HG02970 (cell line): Measurements from ENCODE around the gene PPP1CA.

ENCODE experiments used
- ATAC-seq: cut with Tn5 transposase; IDR thresholded peaks from one replicate; pipeline ENCODE4 v1.9.1; 2021; ENCODE audit warnings: mild to moderate bottlenecking, moderate library complexity, moderate number of reproducible peaks; ENCODE audit not compliant: unreplicated experiment, low FRiP score

The PPP1CA gene

DNA sequence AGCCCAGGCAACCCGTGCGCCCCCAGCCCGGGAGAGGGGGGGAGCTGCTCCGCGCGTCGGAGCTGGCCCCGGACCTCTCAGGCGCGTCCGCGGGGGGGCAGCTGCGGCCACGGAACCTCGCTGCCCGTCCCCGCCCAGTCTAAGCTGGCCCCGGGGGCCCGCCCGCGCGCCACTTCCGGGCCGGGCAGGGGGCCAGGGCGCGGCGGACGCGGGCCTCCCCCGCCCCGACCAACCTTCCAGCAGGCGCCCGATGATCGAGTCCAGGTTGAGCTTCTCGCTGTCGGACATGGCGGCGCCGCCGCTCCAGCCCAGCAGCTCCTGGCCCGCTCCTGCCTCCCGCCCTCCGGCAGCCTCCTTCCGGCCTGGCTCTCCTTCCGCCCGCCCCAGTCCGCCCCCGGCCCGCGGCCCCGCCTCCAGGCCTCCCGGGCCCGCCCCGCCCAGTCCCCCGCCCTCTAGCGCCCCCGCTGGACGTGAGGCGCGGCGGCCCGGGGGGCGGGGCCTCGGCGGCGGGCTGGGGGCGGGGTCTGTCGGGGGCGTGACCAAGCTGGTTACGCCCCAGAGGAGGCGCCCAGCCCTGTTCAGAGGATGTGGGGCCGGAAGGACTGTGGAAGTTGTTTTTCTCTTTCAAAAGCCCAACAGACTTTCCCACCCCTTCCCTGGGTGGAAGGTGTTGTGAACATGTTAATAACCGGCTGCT, at the start of gene PPP1CA:
Gene PPP1CA (minus strand): TSS at position 364 of the 697 bp plus-strand sequence. CDS start 76 bp downstream, at position 288.
- peak; percentile 58 for ATAC-seq

GRCh38 chr11:67450796-67451657, 49.4 kb upstream of the PPP1CA start:
- no peak for ATAC-seq

DNA sequence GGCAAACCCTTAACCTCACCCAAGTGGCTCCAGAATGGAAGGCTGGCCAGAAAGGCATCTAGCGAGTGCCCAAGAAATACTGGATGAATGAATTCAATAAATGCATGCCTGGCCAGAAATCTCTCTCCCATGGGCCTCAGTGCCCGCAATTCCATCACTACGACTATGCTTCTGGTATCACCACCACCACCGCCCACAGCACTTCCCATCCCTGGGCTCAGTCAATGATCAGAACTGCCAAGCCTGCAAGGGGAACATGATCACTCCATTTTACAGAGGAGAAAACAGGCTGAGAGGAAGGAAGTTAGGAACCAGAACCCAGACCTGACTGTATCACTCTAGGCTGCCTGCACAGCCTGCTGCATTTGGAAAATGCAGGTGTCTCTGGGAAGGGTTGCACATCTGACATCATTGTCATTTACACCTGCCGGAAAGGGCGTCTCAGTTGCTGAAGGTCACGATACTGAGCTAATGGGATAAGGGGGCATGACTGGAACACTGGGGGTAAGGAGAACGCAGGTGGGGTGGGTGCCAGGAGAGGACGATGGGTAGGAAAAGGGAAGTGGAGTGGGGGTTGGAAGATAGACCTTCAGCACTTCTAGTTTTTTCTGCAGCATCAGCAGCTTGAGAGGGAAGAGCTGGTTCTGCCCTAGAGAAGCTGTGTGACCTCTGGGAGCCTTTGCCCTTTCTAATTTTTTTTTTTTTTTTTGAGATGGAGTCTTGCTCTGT, 47.6 kb upstream of the PPP1CA start:
- ATAC-seq: no peak

- ATAC-seq: no peak
These were observed 46.6 kb upstream of the PPP1CA start for GRCh38 chr11:67448220-67448609.

GRCh38 chr11:67445515-67445914, 43.9 kb upstream of the PPP1CA start:
- ATAC-seq: no peak

DNA sequence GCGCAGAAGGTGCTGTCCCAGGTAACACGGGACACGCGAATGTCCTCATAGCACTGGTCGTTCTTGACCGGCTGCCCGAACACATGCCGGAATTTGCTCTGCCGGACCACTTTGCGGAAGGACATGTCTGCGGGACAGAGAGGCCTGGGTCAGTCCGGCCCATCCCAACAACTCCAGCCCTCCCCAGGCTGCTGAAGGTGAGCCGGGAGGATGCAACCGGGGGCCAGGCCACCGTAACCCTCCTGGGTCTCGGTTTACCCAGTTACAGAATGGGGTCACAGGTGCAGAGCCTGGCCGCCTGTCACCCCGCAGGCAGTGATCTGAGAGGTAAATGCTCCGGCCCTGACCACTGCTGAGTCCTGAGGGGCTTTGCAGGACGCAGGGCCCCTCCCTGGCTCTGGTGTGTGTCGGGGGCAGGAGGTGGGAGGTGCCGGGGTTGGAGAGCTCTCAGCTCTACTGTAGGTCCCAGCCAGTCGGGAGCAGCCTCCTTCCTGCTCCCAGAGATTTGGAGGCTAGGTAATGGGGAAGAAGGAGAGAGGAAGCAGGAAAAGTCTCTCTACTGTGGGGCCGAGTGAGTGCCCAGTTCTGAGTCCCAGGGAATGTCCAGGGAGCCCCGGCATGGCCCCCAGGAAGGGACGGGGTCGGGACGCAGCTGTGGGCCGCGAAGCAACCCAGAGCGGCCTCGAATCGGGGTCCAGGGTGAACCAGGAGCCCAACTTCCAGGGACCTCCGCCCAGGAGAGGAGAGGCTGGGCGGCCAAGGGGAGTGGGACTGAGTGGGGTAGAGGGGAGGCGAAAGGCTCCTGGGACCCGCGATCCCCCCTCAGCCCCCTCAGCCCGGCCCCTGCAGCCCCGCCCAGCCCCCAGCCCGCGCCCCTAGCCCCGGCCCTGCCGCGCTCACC, 41.1 kb upstream of the PPP1CA start:
- no peak for ATAC-seq

- ATAC-seq: no peak
These were observed 40.2 kb upstream of the PPP1CA start for GRCh38 chr11:67441731-67442351.

DNA sequence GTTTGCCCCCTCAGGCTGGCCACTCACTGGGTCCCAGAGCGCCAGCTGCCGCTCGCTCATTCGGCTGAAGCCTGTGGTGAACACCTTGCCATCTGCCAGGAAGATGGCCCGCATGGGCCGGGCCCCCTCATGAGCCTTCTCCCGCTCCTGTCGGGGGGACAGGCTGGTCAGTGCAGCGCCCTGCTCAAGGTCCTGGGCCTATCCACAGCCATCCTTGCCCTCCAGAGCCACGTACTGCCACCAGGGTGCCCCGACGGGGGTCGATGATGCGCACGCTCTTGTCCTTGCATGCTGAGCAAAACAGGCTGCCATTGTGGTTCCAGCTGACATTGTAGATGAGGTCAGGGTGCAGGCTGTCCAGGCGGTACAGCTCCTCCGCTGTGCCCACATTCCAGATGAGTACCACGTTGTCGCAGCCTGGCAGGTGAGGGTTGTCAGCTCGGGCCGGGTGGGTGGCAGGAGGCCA, 39.5 kb upstream of the PPP1CA start:
- no peak for ATAC-seq

- ATAC-seq: no peak
These were observed 38.8 kb upstream of the PPP1CA start for GRCh38 chr11:67440229-67441097.

GRCh38 chr11:67439321-67440228, 37.9 kb upstream of the PPP1CA start:
- ATAC-seq: no peak

DNA sequence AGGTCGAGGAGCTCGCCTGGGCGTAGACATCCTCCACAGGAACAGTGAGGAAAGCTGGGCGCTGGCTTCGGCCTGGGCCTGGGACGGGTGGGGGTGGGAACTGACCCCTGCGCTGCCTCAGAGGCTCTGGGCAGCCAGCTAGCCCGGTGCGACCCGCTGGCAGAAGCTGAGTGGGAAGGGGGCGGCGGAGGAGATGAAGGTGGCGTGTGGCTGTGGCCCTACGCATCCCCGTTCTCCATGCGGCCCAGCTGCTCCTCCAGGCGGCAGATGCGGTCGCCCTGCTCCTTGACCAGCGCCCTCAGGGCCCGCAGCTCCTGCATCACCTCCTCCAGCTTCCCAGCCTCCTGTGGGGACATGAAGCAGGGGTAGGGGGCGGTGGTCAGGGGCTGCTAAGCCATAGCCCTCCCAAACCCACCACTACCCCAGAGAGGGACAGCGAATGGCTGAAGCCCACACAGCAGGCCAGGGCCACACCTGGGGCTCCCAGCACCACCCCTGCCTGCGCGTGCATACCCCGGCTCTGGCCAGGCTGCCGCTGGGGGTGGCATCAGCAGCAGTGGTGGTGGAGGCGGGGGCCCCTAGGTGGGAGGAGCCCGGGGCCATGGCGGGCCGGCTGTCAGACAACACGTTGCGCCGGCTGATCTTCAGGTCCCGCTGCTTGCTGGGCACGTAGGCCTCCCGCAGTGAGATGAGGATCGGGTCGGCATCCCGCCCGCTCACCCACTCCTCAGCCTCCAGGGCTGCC, 36.7 kb upstream of the PPP1CA start:
- ATAC-seq: no peak

DNA sequence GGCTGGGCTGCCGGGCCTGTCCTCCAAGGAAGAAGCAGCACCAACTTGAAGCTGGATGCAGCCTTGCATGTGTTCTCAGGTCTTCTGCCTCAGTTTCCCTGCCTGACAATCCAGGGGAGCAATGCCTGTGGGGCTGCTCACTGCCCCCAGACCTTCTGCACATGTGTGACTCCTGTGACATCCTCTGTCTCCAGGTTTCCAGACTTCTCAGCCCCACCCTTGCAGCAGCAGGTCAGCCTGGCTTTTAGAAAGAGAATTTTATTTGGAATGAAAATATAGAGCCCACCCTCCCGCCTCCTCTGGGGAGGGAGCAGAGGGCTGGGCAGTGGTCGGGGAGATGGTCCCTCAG, 36.1 kb upstream of the PPP1CA start:
- no peak for ATAC-seq

GRCh38 chr11:67437082-67437808, 35.6 kb upstream of the PPP1CA start, which contains the start of gene PTPRCAP:
PTPRCAP (minus strand) TSS chr11:67437682; CDS start chr11:67437619, 63 bp downstream.
- ATAC-seq: no peak

DNA sequence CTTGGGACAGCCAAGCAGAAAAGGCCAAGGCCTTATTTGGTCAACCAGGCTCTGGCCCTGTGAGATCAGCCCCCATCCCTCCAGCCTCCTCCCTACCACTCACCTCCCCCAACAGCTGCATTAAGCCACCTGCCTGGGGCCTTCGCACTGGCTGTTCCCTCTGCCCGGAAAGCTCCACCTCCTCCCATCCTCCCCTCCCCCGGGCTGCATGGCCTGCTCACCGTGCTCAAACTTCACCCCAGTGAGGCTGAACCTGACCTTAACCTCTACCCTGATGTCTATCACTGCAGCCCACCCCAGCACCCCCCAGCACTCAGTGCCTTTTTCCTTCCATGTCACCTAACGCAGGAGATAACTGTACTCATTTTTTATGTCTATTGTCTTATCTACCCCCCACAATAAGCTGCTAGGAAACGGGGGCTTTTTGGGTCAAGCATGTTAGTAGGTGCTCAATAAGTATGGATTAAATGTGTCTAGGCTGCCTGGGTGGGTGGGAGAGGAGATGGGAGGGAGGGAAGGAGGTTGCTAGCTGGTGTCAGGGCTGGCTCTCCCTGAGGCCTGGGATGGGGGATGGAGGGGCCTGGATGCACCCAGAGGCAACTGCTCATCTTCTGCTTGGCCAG, 34.9 kb upstream of the PPP1CA start:
- ATAC-seq: no peak

DNA sequence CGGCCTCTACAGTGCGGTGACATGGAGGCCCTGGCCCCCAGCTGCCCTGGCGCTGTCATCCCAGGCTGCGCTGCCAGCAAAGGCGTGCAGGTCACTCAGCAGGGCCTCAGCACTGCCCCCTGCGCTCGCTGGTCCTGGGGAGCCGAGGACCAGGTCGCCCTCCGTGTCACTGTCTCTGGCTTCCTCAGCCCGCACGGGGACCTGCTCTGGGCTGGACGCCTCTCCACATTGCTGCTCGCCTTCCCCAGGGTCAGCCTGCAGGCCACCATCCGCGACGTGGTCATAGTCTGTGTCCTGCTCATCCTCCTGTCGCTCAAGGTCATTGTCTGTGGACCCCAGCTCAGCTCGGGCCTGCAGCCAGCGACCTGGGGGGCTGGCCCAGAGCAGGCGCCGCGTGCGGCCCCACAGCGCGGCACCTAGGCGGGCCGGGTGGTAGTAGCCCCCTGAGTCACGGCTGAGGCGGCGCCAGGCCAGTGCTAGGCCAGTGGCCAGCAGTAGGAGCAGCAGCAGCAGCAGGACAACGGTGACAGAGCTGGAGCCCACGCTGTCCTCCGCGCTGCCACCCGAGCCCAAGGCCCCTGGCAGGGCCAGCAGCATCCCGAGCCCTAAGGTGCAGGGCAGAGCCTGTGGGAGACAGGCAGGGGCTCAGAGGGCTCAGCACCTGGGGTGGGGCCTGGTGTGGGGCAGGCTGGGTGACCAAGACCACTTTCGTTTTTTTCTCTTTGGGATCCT, 34.2 kb upstream of the PPP1CA start:
- no peak for ATAC-seq
